Myocyte (in vitro differentiated cells): ENCODE measurements around the gene PTTG1IP2. TPM values are rescaled to one million over a fixed set of nuclear protein-coding genes. Genes with fewer than 3 reads are reported as not detected.

Source experiments
- DNase-seq: peaks from one replicate; pipeline ENCODE4 v3.0.0-alpha.2; 2012; ENCODE audit warnings: low read depth
- total RNA-seq: library from RNA; depleted of rRNA; stranded (reverse); fragments of >200 nt; gene quantifications from 2 replicates; pipeline ENCODE4 v1.2.3, GENCODE V29; 2014

The PTTG1IP2 gene
- total RNA-seq, 1 donor from 2014 or later: not detected

DNA sequence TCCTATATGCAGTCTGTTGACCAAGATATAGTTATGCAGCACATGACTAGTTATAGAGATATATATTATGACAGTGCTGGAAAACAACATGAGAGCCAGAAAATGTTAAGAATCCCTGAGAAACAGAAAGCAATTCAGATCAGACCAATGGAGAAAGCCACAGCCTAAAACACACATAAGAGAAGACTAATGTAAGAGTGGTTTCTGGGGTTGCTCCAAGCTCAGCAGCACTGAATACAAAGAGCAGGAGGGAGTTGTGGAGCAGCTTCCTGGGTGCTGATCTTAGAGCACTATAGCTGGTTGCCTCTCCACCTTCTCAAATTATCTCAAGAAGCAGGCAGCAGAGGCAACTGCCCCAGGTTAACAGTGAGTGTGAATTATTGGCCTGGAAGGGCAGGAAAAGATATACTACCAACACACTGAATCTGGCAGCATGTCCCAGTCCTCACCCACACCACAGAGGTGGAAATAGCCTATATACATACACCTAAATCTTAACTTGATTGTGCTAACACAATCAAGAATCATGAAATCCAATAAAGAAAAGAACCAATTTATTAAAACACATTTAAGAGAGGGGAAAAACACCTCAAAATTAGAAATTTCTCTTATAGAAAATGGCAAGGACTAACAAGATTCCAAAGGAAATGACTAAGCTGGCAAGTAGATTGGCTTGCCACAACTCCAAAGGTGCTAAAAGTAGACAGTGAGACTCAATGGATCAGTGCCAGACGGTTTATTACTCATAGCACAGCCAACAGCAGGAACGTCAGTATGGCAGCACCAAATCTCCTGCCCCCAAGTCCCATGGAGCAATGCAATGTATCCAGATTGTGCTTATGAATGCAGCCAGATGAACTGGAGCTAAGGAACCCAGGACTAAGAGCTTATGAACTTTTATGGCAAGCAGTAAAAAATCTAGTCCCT is 5.1 kb downstream of the PTTG1IP2 start:
- peak; percentile 88 for DNase-seq

DNA sequence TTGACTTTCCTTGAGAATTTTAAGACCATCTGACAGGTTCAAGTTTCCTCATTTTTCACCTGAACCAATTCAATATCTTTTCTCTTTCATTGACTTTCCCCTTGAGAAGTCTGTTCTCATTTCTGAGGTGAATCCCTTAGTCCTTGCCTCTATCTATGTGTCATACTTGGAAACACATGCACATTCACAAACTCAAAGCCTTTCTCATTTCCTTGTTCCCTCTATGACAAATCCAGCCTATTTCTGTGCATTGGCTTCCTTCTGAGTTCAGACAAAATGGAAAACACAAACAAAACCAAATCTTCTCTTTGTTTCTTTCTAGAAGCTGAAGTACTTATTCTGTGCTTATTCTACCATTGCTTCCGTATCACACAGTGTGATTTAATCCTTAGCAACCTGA is 13.8 kb downstream of the PTTG1IP2 start:
- DNase-seq: no peak

DNA sequence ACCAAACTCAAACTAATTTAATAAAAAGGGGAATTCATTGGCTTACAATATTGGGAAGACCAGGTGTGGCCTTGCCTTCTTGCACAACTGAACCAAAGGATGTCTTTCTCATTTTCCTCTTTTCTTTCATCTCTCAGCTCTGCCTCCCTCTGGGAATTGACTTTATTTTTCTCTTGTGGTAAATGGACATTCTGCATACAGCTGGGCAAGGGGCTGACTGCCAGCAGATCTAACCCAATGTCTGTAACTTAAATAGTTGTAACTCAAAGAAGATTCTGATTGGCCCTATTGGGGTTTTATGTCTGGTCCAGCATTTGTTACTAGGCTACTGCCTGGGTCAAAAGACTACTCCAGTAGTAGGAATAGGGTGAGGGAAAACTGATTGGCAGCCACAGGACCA is 15.3 kb downstream of the PTTG1IP2 start:
- peak; percentile 47 for DNase-seq

DNA sequence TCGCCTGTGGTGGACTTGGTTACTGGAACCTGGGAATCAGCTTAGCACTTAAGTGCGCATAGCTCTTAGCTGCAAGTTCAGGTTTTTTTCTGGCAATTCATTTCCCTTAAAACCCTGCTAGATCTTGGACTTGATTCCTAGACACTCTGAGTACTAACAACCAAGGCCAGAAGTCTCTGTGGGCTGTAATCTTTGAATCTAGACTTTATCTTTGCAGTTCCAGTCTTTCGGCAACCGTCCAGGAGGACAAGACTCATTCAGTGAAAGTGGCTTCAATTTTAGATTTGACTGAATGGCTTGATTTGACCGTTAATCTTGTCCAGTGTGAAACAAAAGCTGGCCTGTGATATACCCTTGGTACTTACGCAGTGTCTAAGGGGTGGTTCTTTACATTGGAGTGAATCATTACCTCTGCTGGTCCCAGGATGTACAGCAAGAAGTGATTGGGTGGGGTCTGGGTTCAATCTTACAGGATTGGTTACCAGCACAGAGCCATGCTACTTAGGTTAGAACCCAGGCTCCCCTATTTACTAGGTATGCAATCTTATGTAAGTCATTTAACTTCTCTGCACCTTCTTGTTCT is 16.4 kb downstream of the PTTG1IP2 start:
- DNase-seq: no peak

DNA sequence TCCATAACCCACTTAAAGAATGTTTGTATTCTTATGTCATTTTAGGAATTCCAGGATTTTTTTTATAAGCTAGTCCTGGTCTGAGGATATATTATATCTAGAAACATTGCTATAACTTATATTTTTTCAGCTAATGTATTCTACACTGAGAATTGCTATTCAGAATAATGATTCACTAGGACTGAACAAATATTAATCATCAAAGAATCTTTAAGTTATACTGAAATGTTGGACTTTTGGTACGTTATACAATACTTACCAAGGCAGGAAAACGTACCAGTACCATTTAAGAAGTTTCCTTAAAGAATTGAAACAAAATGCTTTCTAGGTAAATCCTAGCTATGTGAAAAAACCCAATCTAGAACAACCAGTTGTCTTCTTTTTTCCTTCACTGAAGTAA is 18.4 kb downstream of the PTTG1IP2 start:
- no peak for DNase-seq

DNA sequence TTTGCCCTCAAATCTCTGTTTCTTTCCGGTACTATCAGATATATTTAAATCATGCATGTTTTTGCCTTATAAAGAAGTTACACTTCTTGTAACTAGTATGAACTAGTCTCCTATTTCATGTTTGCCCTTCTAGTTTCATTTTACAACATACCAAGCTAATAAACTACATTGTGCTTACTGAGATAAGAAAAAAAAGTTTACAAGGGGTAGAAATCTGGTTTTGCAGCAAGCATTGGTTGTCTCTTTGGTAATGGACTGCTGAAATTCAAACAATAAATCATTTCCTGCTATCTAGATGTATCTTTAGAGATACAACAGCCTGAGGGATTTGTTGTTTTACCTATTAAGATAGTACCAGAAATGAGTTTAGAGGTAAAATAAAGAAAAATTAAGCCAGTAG is 18.8 kb downstream of the PTTG1IP2 start:
- no peak for DNase-seq

DNA sequence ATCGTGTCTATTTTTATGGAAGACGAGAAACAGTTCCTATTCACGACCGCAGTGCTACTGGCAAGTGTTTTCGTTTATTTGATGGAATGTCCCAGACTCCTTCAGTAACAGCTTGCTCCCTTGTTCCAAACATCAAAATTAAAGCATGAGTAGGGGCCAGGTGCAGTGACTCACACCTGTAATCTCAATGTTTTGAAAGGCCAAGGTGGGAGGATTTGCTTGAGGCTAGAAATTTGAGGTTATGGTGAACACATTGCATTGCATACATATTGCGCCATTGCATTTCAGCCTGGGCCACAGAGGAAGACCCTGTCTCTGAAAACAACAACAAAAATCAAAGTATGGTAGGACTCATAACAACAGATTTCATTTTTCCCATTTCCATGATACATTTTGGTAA is 22.8 kb downstream of the PTTG1IP2 start:
- no peak for DNase-seq

DNA sequence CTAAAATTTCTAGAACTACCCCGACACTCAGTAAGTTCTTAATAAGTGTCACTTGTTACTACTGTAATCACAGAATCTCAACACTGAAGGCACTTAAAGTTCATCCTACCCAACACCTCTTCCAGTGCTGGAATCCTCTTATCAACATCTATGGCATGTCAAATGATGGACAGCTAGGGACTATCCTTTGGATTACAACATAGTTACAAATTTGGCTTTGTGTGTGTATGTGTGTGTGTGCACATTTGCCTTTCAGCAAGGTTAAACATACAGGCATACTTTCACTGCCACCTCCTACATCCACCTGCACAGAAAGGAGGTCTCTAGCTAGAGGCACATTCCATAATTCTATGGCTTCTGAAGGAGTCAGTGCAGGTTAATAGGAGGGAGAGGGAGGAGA is 25.8 kb downstream of the PTTG1IP2 start:
- DNase-seq: no peak

DNA sequence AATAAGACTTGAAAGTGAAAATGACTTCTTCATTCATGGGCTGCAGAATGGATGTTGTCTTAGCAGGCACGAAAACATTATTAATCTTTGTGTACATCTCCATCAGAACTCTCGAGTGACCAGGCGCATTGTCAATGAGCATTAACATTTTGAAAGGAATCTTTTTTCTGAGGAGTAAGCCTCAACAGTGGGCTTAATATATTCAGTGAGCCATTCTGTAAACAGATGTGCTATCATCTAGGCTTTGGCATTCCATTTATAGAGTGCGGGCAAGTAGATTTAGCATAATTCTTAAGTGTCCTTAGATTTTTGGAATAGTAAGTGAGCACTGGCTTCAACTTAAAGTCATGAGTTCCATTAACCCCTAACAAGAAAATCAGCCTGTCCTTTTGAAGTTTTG is 33.1 kb downstream of the PTTG1IP2 start:
- no peak for DNase-seq

DNA sequence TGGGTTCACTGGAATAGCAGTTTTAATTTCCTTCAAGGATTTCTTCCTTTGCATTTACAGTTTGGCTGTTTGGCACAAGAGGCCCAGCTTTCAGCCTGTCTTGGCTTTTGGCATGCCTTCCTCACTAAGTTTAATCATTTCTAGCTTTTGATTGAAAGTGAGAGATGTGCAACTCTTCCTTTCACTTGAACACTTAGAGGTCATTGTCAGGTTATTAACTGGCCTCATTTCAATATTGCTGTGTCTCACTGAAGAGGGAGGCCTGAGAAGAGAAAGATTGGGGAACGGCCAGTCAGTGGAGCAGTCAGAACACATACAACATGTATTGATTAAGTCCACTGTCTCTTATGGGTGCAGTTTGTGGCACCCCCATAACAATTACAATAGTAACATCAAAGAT is 33.9 kb downstream of the PTTG1IP2 start:
- no peak for DNase-seq

DNA sequence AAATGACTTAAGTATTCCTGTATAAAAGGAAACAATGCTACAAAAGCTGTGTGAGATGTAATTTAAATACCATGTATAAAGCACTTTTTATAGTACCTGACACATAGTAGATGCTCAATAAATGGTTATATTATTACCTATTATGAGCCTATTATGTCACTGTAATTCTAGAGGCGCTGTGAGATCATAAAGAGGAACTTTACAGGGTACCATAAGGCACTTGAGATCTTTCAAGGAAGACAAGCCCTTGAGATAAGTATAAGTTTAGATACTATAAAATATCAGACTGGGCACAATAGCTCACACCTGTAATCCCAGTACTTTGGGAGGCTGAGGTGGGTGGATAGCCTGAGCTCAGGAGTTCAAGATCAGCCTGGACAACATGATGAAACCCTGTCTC is 38.3 kb downstream of the PTTG1IP2 start:
- DNase-seq: no peak

DNA sequence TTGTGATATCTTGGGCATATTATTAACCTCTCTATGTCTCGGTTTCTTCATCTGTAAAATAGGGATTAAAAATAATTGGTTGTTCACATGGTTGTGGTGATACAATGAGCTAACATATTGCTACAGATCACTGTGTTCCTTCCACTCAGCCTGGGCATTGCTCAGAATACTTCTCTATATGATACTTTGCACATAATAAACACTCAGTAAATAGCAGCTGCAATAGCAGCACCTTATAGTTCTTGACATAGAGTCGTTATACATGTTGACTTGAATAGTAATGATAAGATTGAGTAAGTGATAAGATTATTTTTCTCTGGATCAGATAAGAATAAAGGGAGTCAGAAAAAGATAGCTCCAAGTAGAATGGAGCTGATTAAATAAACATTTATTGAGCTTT is 42.3 kb downstream of the PTTG1IP2 start:
- DNase-seq: no peak

DNA sequence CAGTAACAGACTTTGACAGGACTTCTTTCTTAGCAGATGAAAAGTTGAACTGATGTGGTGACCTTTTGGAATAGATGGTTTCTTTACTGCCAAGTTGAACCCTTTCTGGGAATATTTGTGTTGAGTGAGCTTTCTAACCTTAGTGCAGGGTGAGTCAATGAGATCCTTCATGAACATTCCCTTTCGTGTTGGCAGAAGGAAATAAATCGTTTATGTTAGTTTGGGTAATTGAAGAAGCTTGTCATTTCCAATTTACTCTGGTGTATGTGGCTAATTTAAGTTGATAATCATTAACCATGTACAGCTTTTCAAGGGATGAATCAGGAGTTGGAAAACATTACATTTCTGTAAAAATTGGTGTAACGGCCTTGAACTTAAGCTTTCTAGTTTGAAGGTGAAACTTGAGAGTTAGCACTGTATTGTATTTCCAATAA is 43.4 kb downstream of the PTTG1IP2 start:
- DNase-seq: peak; percentile 30

DNA sequence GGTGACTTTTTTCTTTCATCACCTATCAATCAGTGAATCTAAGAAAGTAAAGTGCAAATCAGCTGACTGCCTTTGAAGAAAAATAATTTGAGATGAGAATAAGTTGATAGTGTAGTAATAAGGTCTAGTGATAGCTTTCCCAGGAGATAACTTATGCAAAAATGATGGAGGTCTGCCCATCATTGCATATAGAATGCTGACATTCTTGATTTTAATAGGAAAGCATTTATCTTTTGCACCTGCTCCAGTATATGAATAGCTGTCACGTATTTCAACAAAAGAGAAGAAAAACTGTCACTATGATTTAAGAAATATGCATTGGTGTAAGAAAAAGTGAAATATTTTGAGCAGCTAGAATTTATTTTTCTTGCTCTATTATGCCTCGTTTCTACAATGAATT is 46.8 kb downstream of the PTTG1IP2 start:
- no peak for DNase-seq

DNA sequence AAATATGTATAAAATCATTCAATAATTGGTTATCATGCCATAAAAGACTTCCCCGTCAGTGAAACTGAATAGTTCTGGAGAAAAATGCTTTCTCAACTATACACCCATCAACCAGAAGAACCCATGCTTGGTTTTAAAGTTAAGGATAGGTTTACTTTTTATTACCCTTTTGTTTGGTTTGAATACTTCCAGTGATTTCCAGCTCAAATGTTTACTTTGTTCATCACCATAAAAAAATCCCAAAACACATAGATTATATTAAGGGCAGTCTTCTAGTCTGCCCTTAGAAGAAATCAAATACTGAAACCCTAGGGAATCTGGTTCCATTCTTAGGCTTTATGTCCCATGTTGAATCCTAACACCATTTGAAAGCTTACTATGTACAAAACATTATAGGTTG is 49.2 kb downstream of the PTTG1IP2 start:
- no peak for DNase-seq

DNA sequence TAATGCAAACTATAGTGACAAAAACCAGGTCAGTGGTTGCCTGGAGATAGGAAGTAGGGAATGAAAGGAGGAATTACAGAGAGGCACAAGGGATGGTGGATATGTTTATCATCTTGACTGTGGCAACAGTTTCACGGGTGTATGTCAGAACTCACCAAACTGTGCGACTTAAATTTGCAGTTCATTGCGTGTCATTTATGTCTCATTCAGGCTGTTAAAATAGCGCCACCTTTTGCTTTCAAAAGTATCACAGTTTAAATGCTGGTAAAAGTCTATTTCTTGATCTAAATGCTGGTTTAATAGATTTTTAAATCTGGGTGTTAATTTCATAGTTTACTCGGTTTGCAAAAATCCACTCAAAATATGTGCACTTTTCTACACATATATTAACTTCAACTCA is 51.0 kb downstream of the PTTG1IP2 start:
- peak; percentile 11 for DNase-seq

DNA sequence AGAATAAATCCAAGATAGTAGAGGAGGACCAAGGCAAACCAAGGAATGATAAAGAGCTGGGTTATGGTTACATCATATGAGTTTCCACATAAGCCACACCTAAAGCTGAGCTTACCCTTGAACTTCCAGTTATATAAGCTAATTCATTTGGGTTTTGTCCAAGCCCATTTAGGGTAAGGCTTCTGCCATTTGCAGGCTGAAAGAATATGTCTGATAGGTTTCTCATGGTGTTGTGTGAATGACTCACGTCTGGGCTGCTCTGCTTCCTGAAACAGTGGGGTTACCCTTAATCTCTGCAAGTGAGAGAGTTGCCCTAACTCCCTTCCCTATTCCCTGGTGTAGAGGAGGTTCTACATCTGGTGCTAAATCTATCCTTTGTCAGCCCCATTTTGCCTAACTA is 60.8 kb downstream of the PTTG1IP2 start:
- DNase-seq: peak; percentile 17

DNA sequence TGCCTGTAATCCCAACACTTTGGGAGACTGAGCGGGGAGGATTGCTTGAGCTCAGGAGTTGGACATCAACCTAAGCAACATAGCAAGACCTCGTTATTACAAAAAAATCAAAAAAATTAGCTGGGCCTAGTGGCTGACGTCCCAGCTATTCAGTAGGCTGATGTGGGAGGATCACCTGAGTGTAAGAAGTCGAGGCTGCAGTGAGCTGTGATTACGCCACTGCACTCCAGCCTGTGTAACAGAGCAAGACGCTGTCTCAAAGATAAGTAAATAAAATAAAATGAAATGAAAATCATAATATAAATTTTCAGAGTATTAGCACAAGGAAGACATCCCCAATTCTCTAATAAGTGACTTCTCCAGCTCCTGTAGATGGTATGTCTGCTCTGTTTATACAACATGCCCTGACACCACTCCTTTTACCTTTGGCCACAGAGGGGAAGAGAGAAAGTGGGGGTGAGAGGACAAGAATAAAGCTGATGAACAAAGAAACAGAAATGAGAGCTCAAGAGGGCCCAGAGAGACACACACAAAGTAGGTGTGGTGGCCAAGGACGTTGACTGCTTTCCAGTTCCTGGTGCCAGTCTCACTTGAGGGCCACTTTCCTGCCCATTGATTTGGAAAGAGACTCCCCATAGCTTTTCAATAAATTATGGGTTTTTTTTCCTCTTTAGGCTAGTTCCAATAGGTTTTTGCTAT is 62.9 kb downstream of the PTTG1IP2 start:
- no peak for DNase-seq

DNA sequence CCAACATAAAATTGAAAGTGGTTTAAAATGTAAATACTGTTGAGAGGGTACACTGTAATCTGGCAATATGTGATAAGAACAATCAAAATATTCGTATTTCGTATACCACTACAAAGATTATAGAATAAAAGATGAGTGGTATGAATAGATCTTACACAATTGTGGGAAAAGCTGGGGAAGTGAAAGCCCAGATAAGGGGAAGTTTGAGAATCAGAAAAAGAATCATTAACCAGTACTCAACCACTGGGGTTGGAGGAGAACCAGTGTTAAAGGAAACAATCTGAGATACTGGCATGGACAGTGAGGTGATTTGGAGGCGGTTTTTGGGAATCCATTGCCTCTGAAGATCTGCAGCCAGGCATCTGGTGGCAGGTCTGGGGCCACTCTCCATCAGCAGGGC is 67.0 kb downstream of the PTTG1IP2 start:
- DNase-seq: no peak

DNA sequence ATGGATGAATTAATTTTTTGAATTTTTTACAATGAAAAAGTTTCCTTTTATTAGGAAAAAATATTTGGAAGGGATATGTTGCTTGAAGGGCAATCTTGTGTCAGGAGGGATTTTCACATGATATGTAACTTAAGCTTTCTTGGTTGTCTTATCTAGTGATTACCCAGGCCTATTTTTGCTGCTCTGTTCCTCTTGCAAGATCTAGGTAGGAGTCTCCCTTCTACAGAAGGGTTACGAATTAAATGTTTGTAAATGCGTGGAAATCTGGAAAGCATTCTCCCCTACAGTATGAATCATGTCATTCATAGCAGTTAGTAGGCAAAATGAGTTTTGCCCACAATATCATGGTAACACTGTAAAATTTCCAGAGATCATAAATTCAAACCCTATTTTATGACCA is 69.0 kb downstream of the PTTG1IP2 start:
- no peak for DNase-seq

DNA sequence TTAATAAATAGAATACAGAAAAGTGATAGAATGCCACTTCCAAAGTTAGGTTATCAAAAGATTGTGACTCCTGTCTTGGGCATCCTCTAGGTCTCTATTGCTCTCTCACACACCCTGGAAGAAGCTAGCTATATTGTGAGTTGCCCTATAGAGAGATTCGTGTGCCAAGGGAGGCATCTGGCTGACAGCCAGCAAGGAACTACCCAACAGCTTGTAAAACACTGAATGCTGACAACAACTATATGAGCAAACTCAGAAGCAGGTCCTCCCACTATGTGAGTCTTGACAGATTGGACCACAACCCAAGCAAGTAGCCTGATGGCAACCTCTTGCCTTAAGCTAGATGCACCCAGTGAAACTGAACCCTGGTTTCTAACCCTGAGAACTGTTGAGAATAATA is 71.0 kb downstream of the PTTG1IP2 start:
- DNase-seq: no peak

DNA sequence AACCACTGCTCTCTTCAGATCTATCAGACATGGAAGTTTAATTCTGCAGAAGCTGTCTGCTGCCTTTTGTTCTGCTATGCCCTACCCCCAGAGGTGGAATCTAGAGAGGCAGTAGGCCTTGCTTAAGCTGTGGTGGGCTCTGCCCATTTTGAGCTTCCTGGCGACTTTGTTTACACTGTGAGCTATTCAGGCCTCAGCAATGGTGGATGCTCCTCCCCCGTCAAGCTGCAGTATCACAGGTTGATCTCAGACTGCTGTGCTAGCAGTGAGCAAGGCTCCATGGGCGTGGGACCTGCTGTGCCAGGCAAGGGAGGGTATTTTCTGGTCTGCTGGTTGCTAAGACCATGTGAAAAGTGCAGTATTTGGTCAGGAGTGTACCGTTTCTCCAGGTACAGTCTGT is 81.6 kb downstream of the PTTG1IP2 start:
- DNase-seq: no peak
